Erythroblast (primary cell): ENCODE results near the gene GRIK4.

Source experiments
- GATA1 ChIP-seq: IDR thresholded peaks from 2 replicates; pipeline ENCODE4 v1.6.1; 2011; ENCODE audit warnings: low read depth, mild to moderate bottlenecking, control low read depth, low read length, moderate library complexity
- POLR2A ChIP-seq: IDR thresholded peaks from 2 replicates; pipeline ENCODE4 v1.6.1; 2011; ENCODE audit warnings: mild to moderate bottlenecking, low read length

GRCh38 chr11:120766318-120766717 lies 254.8 kb downstream of the GRIK4 start:
- TF ChIP-seq POLR2A (no peak), GATA1 (no peak)
